Effector memory CD4-positive, alpha-beta T cell (primary cell): ENCODE results near the gene EDAR.

Experiments
- DNase-seq, 3 donors: peaks; one replicate each; pipeline ENCODE4 v3.0.0-alpha.2; 2020
- H3K27ac ChIP-seq: 2 replicates; pipeline ENCODE4 v1.7.0; 2013; ENCODE audit warnings: mild to moderate bottlenecking, low read length, moderate library complexity; ENCODE audit not compliant: insufficient read depth, poor library complexity, severe bottlenecking
- H3K27me3 ChIP-seq: replicated peaks from 2 replicates; pipeline ENCODE4 v1.7.0; 2013; ENCODE audit warnings: mild to moderate bottlenecking, low read length; ENCODE audit not compliant: insufficient read depth, control insufficient read depth, poor library complexity, severe bottlenecking
- H3K36me3 ChIP-seq: 2 replicates; pipeline ENCODE4 v1.7.0; 2013; ENCODE audit warnings: mild to moderate bottlenecking, low read length, moderate library complexity; ENCODE audit not compliant: control insufficient read depth, insufficient read depth
- H3K4me1 ChIP-seq: 2 replicates; pipeline ENCODE4 v1.7.0; 2013; ENCODE audit warnings: low read length, mild to moderate bottlenecking; ENCODE audit not compliant: control insufficient read depth, insufficient read depth, poor library complexity, severe bottlenecking
- H3K4me3 ChIP-seq: 2 replicates; pipeline ENCODE4 v1.7.0; 2013; ENCODE audit warnings: low read length, low read depth, mild to moderate bottlenecking; ENCODE audit not compliant: insufficient read depth, poor library complexity, severe bottlenecking
- H3K9me3 ChIP-seq: 2 replicates; pipeline ENCODE4 v1.7.0; 2013; ENCODE audit warnings: mild to moderate bottlenecking, low read length, moderate library complexity; ENCODE audit not compliant: control insufficient read depth

Gene EDAR

GRCh38 chr2:108911401-108911800 lies 77.6 kb downstream of the EDAR start:
- no peak overlapping the region for H3K4me3 ChIP-seq
- no peak for DNase-seq
- H3K27ac ChIP-seq, result no peak overlapping the region
- no peaks in the 10 kb centered on the region for H3K27me3 ChIP-seq
- no peaks in the 10 kb centered on the region for H3K36me3 ChIP-seq
- H3K9me3 ChIP-seq, result no peaks in the 10 kb centered on the region
- no peaks in the 10 kb centered on the region for H3K4me1 ChIP-seq

DNA sequence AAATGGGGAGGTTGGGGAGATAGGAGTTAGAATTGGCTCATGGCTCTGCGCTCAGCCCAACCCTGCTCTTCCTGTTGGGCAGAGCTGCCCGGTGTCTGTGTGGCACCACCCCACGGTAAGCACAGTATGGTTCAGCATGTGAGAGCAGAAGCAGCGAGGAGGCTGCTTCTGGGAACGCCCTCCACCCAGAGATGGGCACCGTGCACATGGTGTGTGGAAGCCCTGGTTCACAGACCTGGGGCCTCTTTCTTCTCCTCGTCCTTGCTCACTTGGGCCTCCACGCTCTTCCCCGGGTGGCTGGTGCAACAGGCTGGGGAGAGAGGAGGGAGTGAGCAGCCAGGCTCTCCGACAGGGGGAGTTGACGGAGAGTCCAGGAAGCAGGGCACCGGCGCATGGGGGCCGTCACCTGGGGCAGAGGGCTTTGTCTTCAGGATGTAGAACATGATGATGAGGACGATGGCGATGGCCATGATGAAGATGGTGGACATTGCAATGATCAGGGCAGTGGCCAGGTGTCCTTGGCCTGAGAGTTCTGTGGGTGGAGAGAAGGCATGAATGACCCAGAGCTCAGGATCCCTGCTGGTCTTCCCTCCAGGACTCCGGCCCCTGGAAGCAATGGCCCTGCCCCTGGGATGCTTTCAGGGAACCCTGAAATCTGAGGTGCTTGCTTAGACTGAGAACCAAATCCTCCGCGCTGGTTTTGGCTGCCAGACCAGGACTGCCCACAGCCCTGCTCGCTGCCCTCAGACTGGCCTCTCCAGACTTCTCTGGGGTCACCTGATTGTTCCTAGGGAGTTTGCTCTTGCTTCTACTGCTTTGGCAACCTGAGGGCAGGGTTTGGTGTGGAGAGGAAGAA lies 78.3 kb downstream of the EDAR start:
- Histone ChIP-seq H3K27me3 (no peaks in the 10 kb centered on the region), H3K4me3 (no peak overlapping the region), H3K27ac (no peak overlapping the region), H3K4me1 (no peaks in the 10 kb centered on the region), H3K9me3 (no peaks in the 10 kb centered on the region), H3K36me3 (no peaks in the 10 kb centered on the region)
- no peak for DNase-seq

DNA sequence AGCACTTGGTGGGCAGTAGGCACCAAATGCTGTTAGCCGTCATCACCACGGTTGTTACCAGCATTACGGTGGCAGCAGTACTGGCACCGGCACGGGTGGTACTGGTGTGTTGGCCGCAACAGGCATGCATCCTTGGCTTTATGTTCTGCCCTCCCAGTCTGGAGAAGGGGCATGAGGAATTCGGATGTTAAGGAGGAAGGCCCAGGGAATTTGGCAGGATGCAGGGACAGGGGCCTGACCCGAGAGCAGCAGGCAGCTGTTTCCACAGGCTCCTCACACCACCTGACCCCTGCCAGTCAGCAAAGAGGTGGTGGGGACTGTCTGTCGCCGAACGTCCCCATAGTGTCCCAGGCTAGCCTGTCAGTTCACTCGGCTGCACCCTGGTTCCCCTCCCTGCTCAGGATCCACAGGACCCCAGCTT lies 79.0 kb downstream of the EDAR start:
- no peak for DNase-seq
- Histone ChIP-seq H3K27me3 (no peaks in the 10 kb centered on the region), H3K27ac (no peak overlapping the region), H3K4me3 (no peak overlapping the region), H3K9me3 (no peaks in the 10 kb centered on the region), H3K4me1 (no peaks in the 10 kb centered on the region), H3K36me3 (no peaks in the 10 kb centered on the region)

DNA sequence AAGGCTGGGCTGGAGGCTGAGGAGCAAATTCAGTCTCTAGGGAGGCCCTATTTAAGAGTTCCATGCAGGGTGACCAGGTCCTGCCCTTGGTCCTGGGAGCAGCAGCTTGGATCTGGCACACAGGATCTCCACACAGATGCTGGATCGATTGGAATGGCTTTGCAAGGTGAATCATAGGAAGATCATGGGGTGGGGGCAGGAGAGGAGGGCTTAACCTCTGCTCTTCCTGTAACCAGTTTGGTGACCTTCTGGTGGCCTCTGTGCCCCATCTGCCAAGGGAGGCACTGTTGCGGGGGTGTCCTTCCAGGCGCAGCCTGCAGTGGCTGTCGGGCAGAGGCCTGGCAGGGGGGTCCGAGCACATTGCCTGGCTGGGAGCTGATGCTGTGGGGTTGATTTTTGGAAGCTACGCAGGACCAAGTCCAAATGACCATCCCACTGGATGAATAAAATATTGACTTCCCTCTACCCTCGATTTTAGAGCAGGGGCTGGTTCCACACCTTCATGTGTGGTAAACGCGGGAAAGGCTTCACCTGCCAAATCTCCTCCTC lies 79.7 kb downstream of the EDAR start:
- Histone ChIP-seq H3K36me3 (no peaks in the 10 kb centered on the region), H3K9me3 (no peaks in the 10 kb centered on the region), H3K27ac (no peak overlapping the region), H3K4me3 (no peak overlapping the region), H3K4me1 (no peaks in the 10 kb centered on the region), H3K27me3 (no peaks in the 10 kb centered on the region)
- DNase-seq, result no peak

DNA sequence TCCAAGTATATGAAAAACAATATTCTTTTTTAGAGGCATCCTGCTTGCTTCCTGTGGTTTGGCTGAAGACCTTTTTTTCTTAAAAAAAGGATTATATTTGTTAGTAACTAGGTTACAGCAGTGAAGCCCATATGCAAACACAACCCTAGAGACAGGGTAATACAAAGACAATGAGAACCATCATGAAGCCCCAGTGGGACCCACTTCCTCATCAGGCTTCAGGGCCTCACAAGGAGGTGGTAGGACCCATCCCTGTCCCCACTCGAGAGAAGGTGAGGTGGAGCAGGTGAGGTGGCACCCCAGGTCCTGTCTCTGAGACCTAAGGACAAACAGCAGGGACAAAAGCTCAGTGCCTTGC lies 80.3 kb downstream of the EDAR start:
- Histone ChIP-seq H3K9me3 (no peaks in the 10 kb centered on the region), H3K27ac (no peak overlapping the region), H3K27me3 (no peaks in the 10 kb centered on the region), H3K36me3 (no peaks in the 10 kb centered on the region), H3K4me3 (no peak overlapping the region), H3K4me1 (no peaks in the 10 kb centered on the region)
- no peak for DNase-seq

- Histone ChIP-seq H3K27me3 (no peaks in the 10 kb centered on the region), H3K4me3 (no peak overlapping the region), H3K9me3 (no peaks in the 10 kb centered on the region), H3K36me3 (no peaks in the 10 kb centered on the region), H3K27ac (no peak overlapping the region), H3K4me1 (no peaks in the 10 kb centered on the region)
- DNase-seq, result no peak
Measured at GRCh38 chr2:108907822-108908712, 81.0 kb downstream of the EDAR start.

- H3K36me3 ChIP-seq, result no peaks in the 10 kb centered on the region
- no peak for DNase-seq
- no peaks in the 10 kb centered on the region for H3K9me3 ChIP-seq
- H3K4me1 ChIP-seq, result no peaks in the 10 kb centered on the region
- H3K27ac ChIP-seq, result no peak overlapping the region
- H3K4me3 ChIP-seq, result no peak overlapping the region
- H3K27me3 ChIP-seq, result no peaks in the 10 kb centered on the region
Measured at GRCh38 chr2:108906403-108907077, 82.5 kb downstream of the EDAR start.

DNA sequence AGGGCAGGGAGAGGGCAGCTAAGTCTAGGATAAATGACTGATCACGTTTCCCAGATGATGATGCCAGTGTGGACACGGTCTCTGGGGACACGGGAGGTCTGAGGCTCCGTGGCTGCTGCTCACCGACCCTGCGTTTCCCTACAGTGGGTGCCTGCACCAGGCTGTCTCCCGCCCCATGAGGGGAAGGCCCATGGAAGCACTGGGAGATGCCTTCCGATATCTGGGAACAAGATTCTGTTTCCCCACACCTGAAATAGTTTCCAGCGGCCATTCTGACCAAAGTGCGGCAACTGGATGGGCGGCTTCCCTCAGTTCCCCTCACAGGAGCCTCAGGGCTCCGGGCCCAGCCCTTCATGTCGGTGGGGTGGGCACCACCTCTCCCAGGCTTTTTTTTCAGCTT lies 83.1 kb downstream of the EDAR start:
- no peaks in the 10 kb centered on the region for H3K4me1 ChIP-seq
- no peak overlapping the region for H3K4me3 ChIP-seq
- H3K27me3 ChIP-seq, result no peaks in the 10 kb centered on the region

DNA sequence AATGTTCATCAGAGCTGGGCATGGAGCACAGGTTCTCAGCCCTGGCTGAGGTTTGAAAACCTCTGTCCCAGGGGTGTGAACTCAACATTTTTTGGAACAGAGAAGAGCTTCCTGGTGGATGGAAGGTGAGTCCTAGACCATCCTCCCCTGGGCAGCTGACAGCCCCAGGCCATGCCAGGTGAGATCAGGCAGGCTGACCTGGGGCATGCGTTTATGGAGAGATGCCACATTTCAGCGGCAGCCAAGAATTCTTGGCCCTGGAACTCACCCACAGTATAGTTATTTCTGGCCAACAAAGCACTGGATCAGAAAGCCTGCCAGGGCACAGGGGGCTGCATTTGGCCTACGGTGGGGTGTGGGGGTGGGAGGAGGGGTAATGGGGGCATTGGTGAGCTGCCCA lies 83.8 kb downstream of the EDAR start:
- Histone ChIP-seq H3K4me3 (no peak overlapping the region), H3K27me3 (no peaks in the 10 kb centered on the region), H3K36me3 (no peaks in the 10 kb centered on the region), H3K4me1 (no peaks in the 10 kb centered on the region), H3K9me3 (no peaks in the 10 kb centered on the region), H3K27ac (no peak overlapping the region)
- DNase-seq, result no peak

More for the DNA sequence above, 83.1 kb downstream of the EDAR start:
- H3K27ac ChIP-seq, result no peak overlapping the region
- H3K9me3 ChIP-seq, result no peaks in the 10 kb centered on the region
- no peaks in the 10 kb centered on the region for H3K36me3 ChIP-seq
- no peak for DNase-seq
